Dedifferentiated amniotic fluid mesenchymal stem cell (primary cell): ENCODE data around the gene MYH14.

Experiments used
- DNase-seq: peaks from one replicate; pipeline ENCODE4 v3.0.0-alpha.2; 2016; ENCODE audit errors: extremely low spot score

MYH14 gene

GRCh38 chr19:50203281-50204080 lies at the start of gene MYH14:
Gene MYH14, plus strand, starts transcription at chr19:50203622. Its CDS starts 6,744 bp downstream, at chr19:50210366.
- no peak for DNase-seq

GRCh38 chr19:50154529-50154928 lies 48.9 kb upstream of the MYH14 start:
- DNase-seq = no peak

GRCh38 chr19:50155520-50156109 lies 47.8 kb upstream of the MYH14 start:
- DNase-seq = no peak

GRCh38 chr19:50158577-50158976 lies 44.8 kb upstream of the MYH14 start:
- no peak for DNase-seq

- DNase-seq = no peak
These were observed 44.3 kb upstream of the MYH14 start for GRCh38 chr19:50159078-50159477.

GRCh38 chr19:50162988-50163387 lies 40.4 kb upstream of the MYH14 start, which contains the start of gene IZUMO2:
Gene IZUMO2, minus strand, starts transcription at chr19:50163281. Its CDS starts 87 bp downstream, at chr19:50163194.
- no peak for DNase-seq

- no peak for DNase-seq
These were observed 36.1 kb upstream of the MYH14 start for GRCh38 chr19:50167314-50167721.

GRCh38 chr19:50171752-50172151 lies 31.7 kb upstream of the MYH14 start:
- DNase-seq = no peak

GRCh38 chr19:50172726-50173125 lies 30.7 kb upstream of the MYH14 start:
- DNase-seq = no peak

- DNase-seq = no peak
These were observed 30.3 kb upstream of the MYH14 start for GRCh38 chr19:50173127-50173526.

- no peak for DNase-seq
These were observed 29.2 kb upstream of the MYH14 start for GRCh38 chr19:50174100-50174793.

- DNase-seq = no peak
These were observed 27.5 kb upstream of the MYH14 start for GRCh38 chr19:50175924-50176323.

GRCh38 chr19:50176775-50177174 lies 26.6 kb upstream of the MYH14 start:
- DNase-seq = no peak

GRCh38 chr19:50178320-50178719 lies 25.1 kb upstream of the MYH14 start:
- DNase-seq = no peak

GRCh38 chr19:50178859-50179537 lies 24.4 kb upstream of the MYH14 start:
- DNase-seq = no peak

- DNase-seq = no peak
These were observed 22.3 kb upstream of the MYH14 start for GRCh38 chr19:50181121-50181520.

GRCh38 chr19:50184196-50184595 lies 19.2 kb upstream of the MYH14 start:
- no peak for DNase-seq

- DNase-seq = no peak
These were observed 15.5 kb upstream of the MYH14 start for GRCh38 chr19:50187937-50188336.

GRCh38 chr19:50189331-50189730 lies 14.1 kb upstream of the MYH14 start:
- no peak for DNase-seq

- DNase-seq = no peak
These were observed 13.0 kb upstream of the MYH14 start for GRCh38 chr19:50190439-50190891.

GRCh38 chr19:50191216-50191615 lies 12.2 kb upstream of the MYH14 start:
- no peak for DNase-seq
